OCI-LY3 (cell line): Measurements from ENCODE around the gene RETREG3.
"Not testable (repeated sequence)": the region's sequence is repeated elsewhere in the genome, so short reads cannot be mapped to it uniquely, and the experiment has no call there.

Source experiments
- CTCF ChIP-seq: fragments of 200-600, 300-600 bp; sonication (generic); IDR thresholded peaks from 2 replicates; pipeline ENCODE4 v1.5.1; 2014; ENCODE audit warnings: antibody characterized with exemption, low read length, low read depth
- EZH2phosphoT487 ChIP-seq: fragments of 200-600 bp; shearing (Covaris generic); IDR thresholded peaks from 2 replicates; pipeline ENCODE4 v1.6.1; 2018; ENCODE audit warnings: antibody characterized with exemption, mixed run types, low read depth

DNA sequence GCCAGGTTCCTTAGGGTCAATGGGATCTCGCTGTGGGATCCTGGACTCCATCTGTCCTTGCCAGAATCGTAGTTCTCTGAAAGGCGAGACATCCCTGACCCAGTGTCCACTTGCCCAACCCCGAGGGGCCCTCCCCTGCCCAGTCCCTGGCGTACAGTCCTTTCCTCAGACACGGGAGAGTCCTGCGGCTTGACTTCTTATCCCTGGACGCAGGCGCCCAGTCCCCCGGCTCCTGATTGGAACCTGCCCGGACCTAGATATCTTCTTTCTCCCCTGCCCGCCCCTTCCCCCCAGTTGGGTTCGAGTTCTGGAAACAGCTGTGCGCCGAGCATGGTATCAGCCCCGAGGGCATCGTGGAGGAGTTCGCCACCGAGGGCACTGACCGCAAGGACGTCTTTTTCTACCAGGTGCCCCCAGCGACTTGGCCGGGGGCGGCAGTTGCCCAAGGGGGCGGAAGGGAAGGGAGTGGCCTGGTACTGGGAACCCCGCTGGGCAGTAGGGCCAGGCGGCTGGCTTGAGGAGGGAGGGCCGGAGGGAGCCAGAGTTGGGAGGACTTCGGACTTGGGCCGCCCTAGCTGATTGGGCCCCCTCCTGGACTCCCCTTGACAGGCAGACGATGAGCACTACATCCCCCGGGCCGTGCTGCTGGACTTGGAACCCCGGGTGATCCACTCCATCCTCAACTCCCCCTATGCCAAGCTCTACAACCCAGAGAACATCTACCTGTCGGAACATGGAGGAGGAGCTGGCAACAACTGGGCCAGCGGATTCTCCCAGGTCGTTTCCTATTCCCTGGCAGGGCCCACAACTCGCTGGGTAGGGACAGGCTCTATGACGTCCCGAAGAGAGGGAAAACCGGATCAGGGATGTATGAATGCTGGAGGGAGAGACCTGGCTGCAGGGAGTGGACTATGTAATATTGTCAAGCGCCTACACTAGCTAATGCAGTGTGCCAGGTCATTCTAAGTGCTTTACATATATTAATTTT, 934 bp upstream of the RETREG3 start:
- TF ChIP-seq CTCF, EZH2phosphoT487: not testable (repeated sequence)
